ENCODE data around the gene JHY. TPM values are rescaled to one million over a fixed set of nuclear protein-coding genes. Genes with fewer than 3 reads are reported as not detected.

Gene JHY
- total and polyA plus RNA-seq, 2 of the 8 experiments (the other 6 are each of a cell fraction or from before 2014, with no cell fraction given): 0.29 to 0.91 TPM

DNA sequence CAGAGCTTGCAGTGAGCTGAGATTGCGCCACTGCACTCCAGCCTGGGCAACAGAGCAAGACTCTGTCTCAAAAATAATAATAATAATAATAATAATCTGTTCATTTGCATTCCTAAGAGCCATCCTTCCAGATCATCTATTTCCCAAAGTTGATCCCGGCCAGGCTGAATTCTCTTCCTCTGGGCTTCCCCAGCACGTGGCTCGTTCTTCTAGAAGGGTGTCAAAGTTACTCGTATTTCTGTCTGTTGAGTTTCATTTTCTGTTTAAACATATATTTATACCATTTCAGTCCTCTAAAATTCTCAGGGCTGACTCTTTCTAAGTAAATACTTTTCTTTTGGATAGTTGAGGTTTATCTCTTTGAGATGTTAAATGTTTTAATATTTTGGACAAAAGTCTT, 4.8 kb upstream of the JHY start:
- Histone ChIP-seq H3K79me1 (ENCODE audit: low read depth, low read length) (no peaks in the 10 kb centered on the region), H2BK20ac (ENCODE audit: low read length) (no peak overlapping the region), H3K23me2 (ENCODE audit: low read depth, low read length) (peaks cover 2% of the 10 kb centered on the region), H2AK5ac (ENCODE audit: low read depth, low read length) (no peak overlapping the region), H2AFZ (ENCODE audit: low read length) (no peak overlapping the region), H3K79me2 (ENCODE audit: control insufficient read depth in 1 of 2, insufficient read depth in 2 of 2, low read length in 2 of 2) (no peaks in the 10 kb centered on the region), H3K56ac (replicated peaks; ENCODE audit: insufficient read length, low read depth, low read length) (no peak overlapping the region), H3K14ac (ENCODE audit: insufficient read length) (no peak overlapping the region), H4K8ac (ENCODE audit: extremely low read depth, insufficient read depth, low read length) (no peak overlapping the region), H3K4me3 (ENCODE audit: extremely low read depth in 1 of 4, insufficient read depth in 2 of 4, low read depth in 3 of 4, low read length in 4 of 4) (no peak overlapping the region), H2BK12ac (ENCODE audit: low read depth, low read length) (no peak overlapping the region), H3K23ac (ENCODE audit: insufficient read length) (no peak overlapping the region), H2BK15ac (ENCODE audit: low read length) (no peak overlapping the region), H4K20me1 (replicated peaks in 1 of 2; ENCODE audit: control insufficient read depth in 1 of 2, insufficient read depth in 2 of 2, low read length in 2 of 2) (no peaks in the 10 kb centered on the region), H3K9me3 (ENCODE audit: insufficient read depth in 2 of 2, low read depth in 1 of 2, low read length in 1 of 2) (no peaks in the 10 kb centered on the region), H3K4ac (replicated peaks; ENCODE audit: insufficient read length, low read depth, low read length) (no peak overlapping the region), H2BK5ac (ENCODE audit: low read depth, low read length) (no peak overlapping the region), H3K27ac (ENCODE audit: low read depth, low read length) (no peak overlapping the region), H4K91ac (replicated peaks; ENCODE audit: insufficient read length, low read length) (no peak overlapping the region), H3K27me3 (replicated peaks in 1 of 4; ENCODE audit: control insufficient read depth in 3 of 4, extremely low read depth in 1 of 4, insufficient read depth in 3 of 4, low read length in 3 of 4) (peaks cover 0 to 10% (median 8%) of the 10 kb centered on the region in 4 experiments; a peak in 5 of 7 replicates), H3K18ac (ENCODE audit: extremely low read depth, low read length) (no peak overlapping the region), H4K5ac (ENCODE audit: insufficient read length, low read depth, low read length) (no peak overlapping the region), H3K36me3 (ENCODE audit: control insufficient read depth in 2 of 4, insufficient read depth in 4 of 4, low read length in 3 of 4) (no peaks in the 10 kb centered on the region), H2BK120ac (replicated peaks; ENCODE audit: low read depth, low read length) (no peak overlapping the region), H3K4me2 (ENCODE audit: insufficient read depth in 1 of 2, low read depth in 2 of 2, low read length in 2 of 2) (no peak overlapping the region), H3K4me1 (replicated peaks in 1 of 4; ENCODE audit: control insufficient read depth in 3 of 4, insufficient read depth in 4 of 4, low read length in 3 of 4) (peaks cover 0 to 8% (median 3%) of the 10 kb centered on the region in 4 experiments; a peak in 5 of 7 replicates), H3K9ac (replicated peaks in 1 of 4; ENCODE audit: extremely low read depth in 1 of 4, low read depth in 3 of 4, low read length in 3 of 4) (no peak overlapping the region)
- POLR2A ChIA-PET (ENCODE audit: partially characterized antibody): no interaction called here
- WGBS, 2 experiments (ENCODE audit: extremely low coverage in 1 of 2, insufficient coverage in 1 of 2, insufficient read length in 1 of 2, insufficient replicate concordance in 2 of 2, low coverage in 1 of 2, low lambda C conversion rate in 2 of 2, missing lambda C conversion rate in 1 of 2): 92% methylated on average over 5 of the region's 5 CpGs; no CpG with 5 or more reads in 1 of the 2 experiments
- no peak for FAIRE-seq
- no peak for TF ChIP-seq HDAC2 (IDR thresholded peaks at IDR 0.05; ENCODE audit: borderline replicate concordance in 1 of 2, low read depth in 2 of 2, low read length in 2 of 2)
- TF ChIP-seq POU5F1 (IDR thresholded peaks at IDR 0.05; ENCODE audit: low read depth, low read length): no peak
- DNase-seq (ENCODE audit: low read depth in 1 of 2, low spot score in 2 of 2): no peak
- CTCF ChIA-PET (ENCODE audit: partially characterized antibody): interaction anchor here (4.8 kb wide), 1 partner anchor 14 kb away, joined by 32 read pairs; no protein-coding TSS in a partner anchor

Data from H1 (cell line).